Skeletal muscle satellite cell (primary cell): ENCODE results near the gene GPRASP3. TPM values are rescaled to one million over a fixed set of nuclear protein-coding genes. Genes with fewer than 3 reads are reported as not detected.
A peak's percentile ranks its signal among the peaks of the same experiment; 100 is the strongest.
"Not testable (repeated sequence)": the region's sequence is repeated elsewhere in the genome, so short reads cannot be mapped to it uniquely, and the experiment has no call there.

ENCODE experiments used
- H3K27me3 ChIP-seq: 2 replicates; pipeline ENCODE4 v1.7.0; 2013; ENCODE audit warnings: low read length; ENCODE audit not compliant: control insufficient read depth, insufficient read depth
- H3K36me3 ChIP-seq: 2 replicates; pipeline ENCODE4 v1.7.0; 2013; ENCODE audit warnings: mild to moderate bottlenecking, control low read depth, low read length; ENCODE audit not compliant: insufficient read depth
- H3K4me1 ChIP-seq: 2 replicates; pipeline ENCODE4 v1.7.0; 2013; ENCODE audit warnings: low read length; ENCODE audit not compliant: control insufficient read depth, insufficient read depth
- H3K4me2 ChIP-seq: 2 replicates; pipeline ENCODE4 v1.7.0; 2013; ENCODE audit warnings: mild to moderate bottlenecking, low read length
- H3K4me3 ChIP-seq: 2 replicates; pipeline ENCODE4 v1.7.0; 2013; ENCODE audit warnings: low read length
- H3K9ac ChIP-seq: 2 replicates; pipeline ENCODE4 v1.7.0; 2013; ENCODE audit warnings: mild to moderate bottlenecking, low read depth, low read length, moderate library complexity
- H3K9me3 ChIP-seq: replicated peaks from 2 replicates; pipeline ENCODE4 v1.7.0; 2013; ENCODE audit warnings: mild to moderate bottlenecking, control low read depth, low read length
- total RNA-seq: library from RNA; depleted of rRNA; stranded (reverse); fragments of >200 nt; gene quantifications from 2 replicates; pipeline ENCODE4 v1.2.3, GENCODE V29; 2012; rRNA removed

Gene GPRASP3
- total RNA-seq, result 3.1 and 3.3 TPM in 2 replicates

GRCh38 chrX:102720237-102721168 lies at the start of gene GPRASP3:
Gene GPRASP3 (plus strand): TSS chrX:102720743. CDS start chrX:102748996, 28,253 bp downstream.
- peak within 1 kb of the TSS; percentile 83 for H3K4me2 ChIP-seq
- H3K9me3 ChIP-seq, result no peaks in the 10 kb centered on the region
- peak within 1 kb of the TSS; percentile 74 for H3K9ac ChIP-seq
- H3K27me3 ChIP-seq, result no peaks in the 10 kb centered on the region
- H3K4me1 ChIP-seq, result peaks cover 3% of the 10 kb centered on the region
- H3K4me3 ChIP-seq, result peak within 1 kb of the TSS; percentile 69
- H3K36me3 ChIP-seq, result no peaks in the 10 kb centered on the region

- no peak overlapping the region for H3K4me2 ChIP-seq
- H3K9me3 ChIP-seq, result no peaks in the 10 kb centered on the region
- H3K4me3 ChIP-seq, result no peak overlapping the region
- no peaks in the 10 kb centered on the region for H3K4me1 ChIP-seq
- H3K27me3 ChIP-seq, result no peaks in the 10 kb centered on the region
- H3K36me3 ChIP-seq, result no peaks in the 10 kb centered on the region
- no peak overlapping the region for H3K9ac ChIP-seq
Measured at GRCh38 chrX:102672856-102673255, 47.7 kb upstream of the GPRASP3 start.

GRCh38 chrX:102677479-102677878 lies 43.1 kb upstream of the GPRASP3 start:
- not testable (repeated sequence) for H3K4me2 ChIP-seq, H3K9ac ChIP-seq, H3K9me3 ChIP-seq, H3K36me3 ChIP-seq, H3K4me3 ChIP-seq, H3K4me1 ChIP-seq, H3K27me3 ChIP-seq

- Histone ChIP-seq H3K36me3 (no peaks in the 10 kb centered on the region), H3K9me3 (no peaks in the 10 kb centered on the region), H3K27me3 (no peaks in the 10 kb centered on the region)
Measured at GRCh38 chrX:102684772-102685520, 35.6 kb upstream of the GPRASP3 start.

GRCh38 chrX:102694749-102695148 lies 25.8 kb upstream of the GPRASP3 start:
- H3K9ac ChIP-seq, result no peak overlapping the region
- H3K27me3 ChIP-seq, result no peaks in the 10 kb centered on the region
- no peaks in the 10 kb centered on the region for H3K36me3 ChIP-seq
- H3K4me3 ChIP-seq, result no peak overlapping the region
- no peaks in the 10 kb centered on the region for H3K9me3 ChIP-seq
- no peaks in the 10 kb centered on the region for H3K4me1 ChIP-seq
- no peak overlapping the region for H3K4me2 ChIP-seq

More at GRCh38 chrX:102684772-102685520, 35.6 kb upstream of the GPRASP3 start:
- Histone ChIP-seq H3K4me2 (no peak overlapping the region), H3K9ac (no peak overlapping the region), H3K4me1 (no peaks in the 10 kb centered on the region), H3K4me3 (no peak overlapping the region)

GRCh38 chrX:102696306-102696705 lies 24.2 kb upstream of the GPRASP3 start:
- Histone ChIP-seq H3K4me2 (no peak overlapping the region), H3K9ac (no peak overlapping the region), H3K4me1 (no peaks in the 10 kb centered on the region), H3K36me3 (no peaks in the 10 kb centered on the region), H3K27me3 (peaks cover 3% of the 10 kb centered on the region), H3K4me3 (no peak overlapping the region), H3K9me3 (no peaks in the 10 kb centered on the region)

- Histone ChIP-seq H3K36me3 (no peaks in the 10 kb centered on the region), H3K4me3 (no peak overlapping the region), H3K9ac (no peak overlapping the region), H3K4me1 (no peaks in the 10 kb centered on the region), H3K4me2 (no peak overlapping the region), H3K27me3 (peaks cover 3% of the 10 kb centered on the region), H3K9me3 (no peaks in the 10 kb centered on the region)
Measured at GRCh38 chrX:102697494-102697893, 23.0 kb upstream of the GPRASP3 start.

GRCh38 chrX:102708900-102709299 lies 11.6 kb upstream of the GPRASP3 start:
- H3K4me2 ChIP-seq, result no peak overlapping the region
- no peak overlapping the region for H3K4me3 ChIP-seq
- H3K36me3 ChIP-seq, result no peaks in the 10 kb centered on the region
- H3K9me3 ChIP-seq, result no peaks in the 10 kb centered on the region
- H3K4me1 ChIP-seq, result no peaks in the 10 kb centered on the region
- no peak overlapping the region for H3K9ac ChIP-seq
- H3K27me3 ChIP-seq, result peaks cover 8% of the 10 kb centered on the region

- Histone ChIP-seq H3K27me3 (peaks cover 8% of the 10 kb centered on the region), H3K4me2 (peak overlapping the region; percentile 84), H3K9me3 (no peaks in the 10 kb centered on the region), H3K36me3 (no peaks in the 10 kb centered on the region), H3K9ac (peak overlapping the region; percentile 81), H3K4me3 (peak overlapping the region; percentile 79), H3K4me1 (no peaks in the 10 kb centered on the region)
Measured at GRCh38 chrX:102711872-102712215, 8.7 kb upstream of the GPRASP3 start.

- H3K4me1 ChIP-seq, result no peaks in the 10 kb centered on the region
- H3K27me3 ChIP-seq, result peaks cover 4% of the 10 kb centered on the region
- H3K4me3 ChIP-seq, result peak within 1 kb of the TSS; percentile 79
- H3K9me3 ChIP-seq, result no peaks in the 10 kb centered on the region
- H3K36me3 ChIP-seq, result no peaks in the 10 kb centered on the region
- H3K4me2 ChIP-seq, result peak within 1 kb of the TSS; percentile 84
- H3K9ac ChIP-seq, result peak within 1 kb of the TSS; percentile 81
Measured at GRCh38 chrX:102712216-102712966, 8.2 kb upstream of the GPRASP3 start, which contains the start of gene GPRASP2. Gene GPRASP2 (plus strand): TSS chrX:102712448. CDS start chrX:102714870, 2,422 bp downstream.
